Measurements from ENCODE around the gene CHRNA4.

Gene CHRNA4

GRCh38 chr20:63326314-63327230 lies 34.6 kb downstream of the CHRNA4 start:
- no peak overlapping the region for H3K9ac ChIP-seq (ENCODE audit: insufficient read length, low read depth)
- H3K4me3 ChIP-seq (ENCODE audit: insufficient read length, low read depth): no peak overlapping the region
- DNase-seq (ENCODE audit: low read depth, low spot score): no peak
- H3K4me1 ChIP-seq (ENCODE audit: insufficient read depth, insufficient read length): peaks cover 10% of the 10 kb centered on the region
- TF ChIP-seq YY1 (IDR thresholded peaks at IDR 0.05; ENCODE audit: insufficient read depth, insufficient read length) (no peak), ZNF274 (IDR thresholded peaks at IDR 0.05; ENCODE audit: low read depth, low read length) (no peak), SUZ12 (IDR thresholded peaks at IDR 0.05; ENCODE audit: extremely low read depth, insufficient read depth, insufficient read length) (no peak)
- H3K9me3 ChIP-seq (ENCODE audit: insufficient read depth, low read length): peaks cover 3% of the 10 kb centered on the region; the same call in 1 of the 2 replicates
- no peaks in the 10 kb centered on the region for H3K36me3 ChIP-seq (ENCODE audit: insufficient read depth, insufficient read length, low read length)
- H3K27me3 ChIP-seq (ENCODE audit: insufficient read depth, insufficient read length): no peaks in the 10 kb centered on the region

DNA sequence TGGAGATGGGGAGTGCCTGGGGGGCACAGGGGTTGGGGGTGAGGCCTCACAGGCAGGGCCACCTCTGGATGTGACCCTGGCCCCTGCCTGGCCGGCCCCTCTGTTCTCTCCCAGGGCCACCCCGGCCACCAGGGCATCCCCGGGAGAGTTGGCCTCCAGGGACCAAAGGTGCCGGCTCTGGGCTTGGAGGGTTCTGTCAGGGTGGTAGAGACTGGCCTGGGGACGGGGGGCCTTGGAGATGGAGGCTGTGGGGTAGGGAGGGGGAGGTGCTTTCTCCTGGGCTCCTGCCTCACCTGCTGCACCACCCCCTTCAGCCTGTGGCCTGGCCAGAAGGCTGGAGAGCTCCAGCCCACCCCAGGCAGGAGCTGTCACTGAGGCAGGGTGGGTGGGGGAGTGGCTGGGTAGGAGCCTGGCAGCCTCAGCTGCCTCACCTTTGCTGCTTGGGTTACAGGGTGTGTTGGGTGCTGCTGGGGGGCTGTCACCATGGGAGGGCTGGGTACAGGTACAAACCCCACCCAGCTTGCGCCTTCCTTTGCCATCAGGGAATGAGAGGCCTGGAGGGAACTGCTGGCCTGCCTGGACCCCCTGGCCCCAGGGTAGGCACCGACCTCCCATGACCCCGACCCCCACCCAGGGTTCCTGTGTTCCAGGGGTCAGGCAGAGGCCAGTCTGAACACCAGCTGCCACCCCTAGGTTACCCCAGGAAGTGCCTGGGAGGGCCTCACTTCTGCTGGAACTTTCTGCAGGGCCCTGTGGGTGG lies 35.4 kb downstream of the CHRNA4 start:
- no peak for DNase-seq (ENCODE audit: low read depth, low spot score)
- Histone ChIP-seq H3K27me3 (ENCODE audit: insufficient read depth, insufficient read length) (no peaks in the 10 kb centered on the region), H3K9ac (ENCODE audit: insufficient read length, low read depth) (no peak overlapping the region), H3K4me1 (ENCODE audit: insufficient read depth, insufficient read length) (peaks cover 9% of the 10 kb centered on the region), H3K9me3 (ENCODE audit: insufficient read depth, low read length) (no peaks in the 10 kb centered on the region), H3K4me3 (ENCODE audit: insufficient read length, low read depth) (no peak overlapping the region), H3K36me3 (ENCODE audit: insufficient read depth, insufficient read length, low read length) (no peaks in the 10 kb centered on the region)
- no peak for TF ChIP-seq SUZ12 (IDR thresholded peaks at IDR 0.05; ENCODE audit: extremely low read depth, insufficient read depth, insufficient read length)
- TF ChIP-seq ZNF274 (IDR thresholded peaks at IDR 0.05; ENCODE audit: low read depth, low read length): no peak
- TF ChIP-seq YY1 (IDR thresholded peaks at IDR 0.05; ENCODE audit: insufficient read depth, insufficient read length): no peak

- no peaks in the 10 kb centered on the region for H3K27me3 ChIP-seq (ENCODE audit: insufficient read depth, insufficient read length)
- DNase-seq (ENCODE audit: low read depth, low spot score): no peak
- H3K9me3 ChIP-seq (ENCODE audit: insufficient read depth, low read length): no peaks in the 10 kb centered on the region
- no peak for TF ChIP-seq ZNF274 (IDR thresholded peaks at IDR 0.05; ENCODE audit: low read depth, low read length)
- TF ChIP-seq YY1 (IDR thresholded peaks at IDR 0.05; ENCODE audit: insufficient read depth, insufficient read length): no peak
- TF ChIP-seq SUZ12 (IDR thresholded peaks at IDR 0.05; ENCODE audit: extremely low read depth, insufficient read depth, insufficient read length): no peak
- no peak overlapping the region for H3K9ac ChIP-seq (ENCODE audit: insufficient read length, low read depth)
- H3K4me1 ChIP-seq (ENCODE audit: insufficient read depth, insufficient read length): peaks cover 9% of the 10 kb centered on the region
- no peak overlapping the region for H3K4me3 ChIP-seq (ENCODE audit: insufficient read length, low read depth)
- no peaks in the 10 kb centered on the region for H3K36me3 ChIP-seq (ENCODE audit: insufficient read depth, insufficient read length, low read length)
Observed at GRCh38 chr20:63325021-63325471, 36.1 kb downstream of the CHRNA4 start.

DNA sequence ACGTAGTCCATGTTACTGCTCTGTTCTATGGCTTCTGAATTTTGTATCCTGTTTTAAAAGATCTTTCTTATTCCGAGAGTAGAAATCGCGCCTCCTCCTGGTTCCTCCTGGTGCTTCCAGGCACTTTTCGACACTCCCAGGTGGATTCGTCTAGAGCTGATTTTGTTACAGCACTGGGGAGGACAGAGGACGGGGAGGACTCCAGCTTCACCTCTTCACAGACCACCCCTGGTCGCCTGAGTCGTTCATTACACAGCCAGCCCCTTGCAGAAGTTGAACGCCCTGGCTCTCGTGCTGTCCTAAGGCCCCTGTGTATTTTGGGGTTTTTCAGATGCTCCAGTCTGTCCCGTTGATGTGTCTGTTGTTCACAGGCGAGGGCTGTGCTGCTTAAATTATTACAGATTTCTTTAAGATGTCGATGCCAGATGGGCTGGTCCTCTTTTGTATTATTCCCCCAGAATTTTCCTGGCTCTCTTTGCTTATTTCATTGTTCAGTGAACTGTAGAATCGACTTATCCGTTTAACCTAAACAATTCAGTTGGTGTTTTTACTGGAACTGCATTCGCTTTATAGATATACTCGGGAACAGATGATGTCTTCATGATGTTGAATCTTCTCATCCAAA lies 37.7 kb downstream of the CHRNA4 start:
- TF ChIP-seq SUZ12 (IDR thresholded peaks at IDR 0.05; ENCODE audit: extremely low read depth, insufficient read depth, insufficient read length): no peak
- no peak for TF ChIP-seq ZNF274 (IDR thresholded peaks at IDR 0.05; ENCODE audit: low read depth, low read length)
- H3K27me3 ChIP-seq (ENCODE audit: insufficient read depth, insufficient read length): no peaks in the 10 kb centered on the region
- peaks cover 9% of the 10 kb centered on the region for H3K4me1 ChIP-seq (ENCODE audit: insufficient read depth, insufficient read length)
- H3K4me3 ChIP-seq (ENCODE audit: insufficient read length, low read depth): no peak overlapping the region
- no peak for DNase-seq (ENCODE audit: low read depth, low spot score)
- H3K9me3 ChIP-seq (ENCODE audit: insufficient read depth, low read length): no peaks in the 10 kb centered on the region
- H3K36me3 ChIP-seq (ENCODE audit: insufficient read depth, insufficient read length, low read length): no peaks in the 10 kb centered on the region
- no peak overlapping the region for H3K9ac ChIP-seq (ENCODE audit: insufficient read length, low read depth)

GRCh38 chr20:63322933-63323273 lies 38.2 kb downstream of the CHRNA4 start:
- TF ChIP-seq YY1 (IDR thresholded peaks at IDR 0.05; ENCODE audit: insufficient read depth, insufficient read length) (no peak), ZNF274 (IDR thresholded peaks at IDR 0.05; ENCODE audit: low read depth, low read length) (no peak), SUZ12 (IDR thresholded peaks at IDR 0.05; ENCODE audit: extremely low read depth, insufficient read depth, insufficient read length) (no peak)
- H3K36me3 ChIP-seq (ENCODE audit: insufficient read depth, insufficient read length, low read length): no peaks in the 10 kb centered on the region
- H3K4me1 ChIP-seq (ENCODE audit: insufficient read depth, insufficient read length): peaks cover 9% of the 10 kb centered on the region
- H3K9me3 ChIP-seq (ENCODE audit: insufficient read depth, low read length): no peaks in the 10 kb centered on the region
- no peak for DNase-seq (ENCODE audit: low read depth, low spot score)
- no peaks in the 10 kb centered on the region for H3K27me3 ChIP-seq (ENCODE audit: insufficient read depth, insufficient read length)
- H3K9ac ChIP-seq (ENCODE audit: insufficient read length, low read depth): no peak overlapping the region
- H3K4me3 ChIP-seq (ENCODE audit: insufficient read length, low read depth): no peak overlapping the region

DNA sequence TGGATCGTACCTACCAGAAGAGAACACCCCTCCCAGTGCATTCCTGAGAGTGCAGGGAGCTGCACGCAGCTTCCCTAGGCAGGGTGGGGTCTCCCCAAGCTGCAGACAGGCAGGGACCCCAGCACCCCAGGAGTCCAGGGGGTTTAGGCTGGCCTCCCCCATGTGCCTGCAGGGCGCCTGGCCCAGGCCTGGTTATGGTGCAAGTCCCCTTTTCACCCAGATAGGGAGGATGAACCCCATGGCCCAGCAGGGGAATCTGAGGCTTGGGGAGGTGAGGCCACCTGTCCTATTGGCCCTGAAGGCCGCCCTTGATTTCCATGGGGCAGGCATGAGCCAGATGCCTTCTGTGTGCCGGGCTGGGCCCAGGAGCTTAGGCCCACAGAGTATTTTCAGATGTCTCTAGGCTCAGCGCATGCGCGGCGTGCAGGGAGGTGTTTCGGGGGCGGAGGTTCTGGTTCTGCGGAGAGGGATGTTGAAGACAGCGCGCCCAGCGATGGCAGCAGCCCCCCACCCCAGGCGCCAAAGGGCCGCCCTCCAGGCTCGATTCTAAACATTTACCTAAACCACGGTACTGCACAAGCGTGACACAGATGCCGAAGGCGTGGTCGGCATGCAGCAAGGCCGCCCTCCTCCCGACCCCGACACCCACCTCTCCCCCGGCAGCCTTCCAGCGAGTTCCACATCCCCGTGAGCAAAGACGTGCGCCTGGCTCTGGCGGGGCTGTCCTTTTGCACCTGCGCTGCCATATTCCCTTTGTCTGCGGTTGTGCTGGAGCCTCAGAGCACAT lies 38.8 kb downstream of the CHRNA4 start:
- TF ChIP-seq SUZ12 (IDR thresholded peaks at IDR 0.05; ENCODE audit: extremely low read depth, insufficient read depth, insufficient read length) (no peak), ZNF274 (IDR thresholded peaks at IDR 0.05; ENCODE audit: low read depth, low read length) (no peak), YY1 (IDR thresholded peaks at IDR 0.05; ENCODE audit: insufficient read depth, insufficient read length) (no peak)
- Histone ChIP-seq H3K4me1 (ENCODE audit: insufficient read depth, insufficient read length) (peaks cover 9% of the 10 kb centered on the region), H3K9ac (ENCODE audit: insufficient read length, low read depth) (no peak overlapping the region), H3K36me3 (ENCODE audit: insufficient read depth, insufficient read length, low read length) (no peaks in the 10 kb centered on the region), H3K4me3 (ENCODE audit: insufficient read length, low read depth) (no peak overlapping the region), H3K9me3 (ENCODE audit: insufficient read depth, low read length) (no peaks in the 10 kb centered on the region), H3K27me3 (ENCODE audit: insufficient read depth, insufficient read length) (no peaks in the 10 kb centered on the region)
- DNase-seq (ENCODE audit: low read depth, low spot score): no peak

Data from NT2/D1 (cell line).